GM20000 (cell line): ENCODE measurements around the gene APIP.

Source experiments
- DNase-seq: peaks from one replicate; pipeline ENCODE4 v3.0.0; 2012; ENCODE audit warnings: low spot score
- CTCF ChIP-seq: IDR thresholded peaks from 2 replicates; pipeline ENCODE4 v1.5.1; 2012; ENCODE audit warnings: mild to moderate bottlenecking, control low read depth; ENCODE audit errors: extremely low read depth, missing control alignments

APIP gene

GRCh38 chr11:34957206-34957605 is 41.0 kb upstream of the APIP start:
- DNase-seq = no peak
- TF ChIP-seq CTCF = no peak

- no peak for DNase-seq
- no peak for TF ChIP-seq CTCF
These were observed 37.8 kb upstream of the APIP start for GRCh38 chr11:34953955-34954354.

- no peak for DNase-seq
- no peak for TF ChIP-seq CTCF
These were observed 32.5 kb upstream of the APIP start for GRCh38 chr11:34948696-34949095.

- TF ChIP-seq CTCF = no peak
These were observed 28.5 kb upstream of the APIP start for GRCh38 chr11:34944692-34945091.

DNA sequence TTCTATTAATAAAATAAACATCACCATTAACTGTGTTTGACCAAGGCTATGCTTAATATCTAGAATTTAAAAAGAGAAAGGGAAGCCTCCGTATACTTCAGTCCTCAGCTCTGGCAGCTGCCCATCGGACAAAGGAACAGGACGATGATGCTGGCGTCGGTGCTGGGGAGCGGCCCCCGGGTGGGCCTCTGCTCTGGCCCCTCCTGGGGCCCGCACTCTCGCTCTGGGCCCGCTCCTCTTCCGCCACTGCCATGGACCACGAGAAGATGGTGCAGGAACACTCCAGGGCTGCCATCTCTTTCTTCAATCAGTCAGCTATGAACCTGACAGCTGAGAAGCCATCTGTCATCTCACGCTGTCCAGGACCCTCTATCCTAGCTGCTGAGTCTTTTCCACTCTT is 25.5 kb upstream of the APIP start:
- no peak for TF ChIP-seq CTCF
- DNase-seq = no peak

More at GRCh38 chr11:34944692-34945091, 28.5 kb upstream of the APIP start:
- DNase-seq = no peak

GRCh38 chr11:34940026-34940677 is 24.0 kb upstream of the APIP start:
- DNase-seq = peak; percentile 32
- TF ChIP-seq CTCF = no peak

DNA sequence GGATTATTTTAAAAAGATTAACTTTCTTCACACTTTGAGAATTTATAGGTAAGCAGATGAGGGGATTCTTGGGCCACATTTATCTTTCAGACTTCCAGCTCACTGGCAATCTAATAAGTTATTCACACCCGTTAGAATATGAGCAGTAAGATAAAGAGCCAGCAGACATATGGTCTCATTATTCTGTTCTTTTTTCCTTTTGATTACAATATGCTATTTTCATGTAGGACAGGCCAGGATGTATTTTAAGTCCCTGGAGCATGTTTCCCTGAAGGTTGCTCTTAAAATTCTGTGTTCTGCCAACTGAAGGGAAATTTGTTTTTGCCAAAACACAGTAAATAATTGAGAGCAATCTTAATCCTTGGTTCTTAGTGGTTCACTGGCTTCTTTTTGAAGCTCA is 22.4 kb upstream of the APIP start:
- no peak for TF ChIP-seq CTCF
- DNase-seq = no peak
